ENCODE measurements around the gene TRMT112.

DNA sequence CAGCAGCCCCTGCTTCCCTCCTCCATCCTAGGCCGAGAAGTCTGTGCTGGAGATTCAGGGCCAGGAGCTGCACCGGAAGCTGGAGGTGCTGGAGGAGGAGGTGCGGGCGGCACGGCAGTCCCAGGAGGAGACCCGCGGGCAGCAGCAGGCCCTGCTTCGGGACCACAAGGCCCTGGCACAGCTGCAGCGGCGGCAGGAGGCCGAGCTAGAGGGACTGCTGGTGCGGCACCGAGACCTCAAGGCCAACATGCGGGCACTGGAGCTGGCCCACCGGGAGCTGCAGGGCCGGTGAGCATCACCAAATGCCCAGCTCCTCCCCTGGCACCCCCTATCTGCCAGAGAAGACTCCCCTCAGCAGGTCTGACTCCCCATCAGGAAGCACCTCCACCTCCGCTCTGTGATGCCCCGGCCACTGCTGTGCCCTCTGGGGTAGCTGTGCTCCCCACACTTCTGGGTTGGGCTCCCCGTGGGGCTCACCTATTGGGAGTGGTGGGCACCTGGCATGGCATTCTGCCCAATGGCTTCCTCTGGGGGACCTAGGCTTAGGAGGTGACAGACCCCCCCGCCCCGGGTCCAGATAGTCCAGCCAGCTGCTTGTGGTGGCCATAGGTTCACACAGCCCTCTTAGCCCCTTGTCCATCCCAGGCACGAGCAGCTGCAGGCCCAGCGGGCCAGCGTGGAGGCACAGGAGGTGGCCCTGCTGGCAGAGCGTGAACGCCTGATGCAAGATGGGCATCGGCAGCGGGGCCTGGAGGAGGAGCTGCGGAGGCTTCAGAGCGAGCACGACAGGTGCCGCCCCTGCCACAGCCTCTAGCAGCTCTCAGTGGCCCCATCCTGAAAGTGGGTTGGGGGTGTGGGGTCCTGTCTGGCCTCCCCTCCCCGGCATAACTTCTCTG, 35.0 kb upstream of the TRMT112 start:
- TF ChIP-seq, protein P1, sequence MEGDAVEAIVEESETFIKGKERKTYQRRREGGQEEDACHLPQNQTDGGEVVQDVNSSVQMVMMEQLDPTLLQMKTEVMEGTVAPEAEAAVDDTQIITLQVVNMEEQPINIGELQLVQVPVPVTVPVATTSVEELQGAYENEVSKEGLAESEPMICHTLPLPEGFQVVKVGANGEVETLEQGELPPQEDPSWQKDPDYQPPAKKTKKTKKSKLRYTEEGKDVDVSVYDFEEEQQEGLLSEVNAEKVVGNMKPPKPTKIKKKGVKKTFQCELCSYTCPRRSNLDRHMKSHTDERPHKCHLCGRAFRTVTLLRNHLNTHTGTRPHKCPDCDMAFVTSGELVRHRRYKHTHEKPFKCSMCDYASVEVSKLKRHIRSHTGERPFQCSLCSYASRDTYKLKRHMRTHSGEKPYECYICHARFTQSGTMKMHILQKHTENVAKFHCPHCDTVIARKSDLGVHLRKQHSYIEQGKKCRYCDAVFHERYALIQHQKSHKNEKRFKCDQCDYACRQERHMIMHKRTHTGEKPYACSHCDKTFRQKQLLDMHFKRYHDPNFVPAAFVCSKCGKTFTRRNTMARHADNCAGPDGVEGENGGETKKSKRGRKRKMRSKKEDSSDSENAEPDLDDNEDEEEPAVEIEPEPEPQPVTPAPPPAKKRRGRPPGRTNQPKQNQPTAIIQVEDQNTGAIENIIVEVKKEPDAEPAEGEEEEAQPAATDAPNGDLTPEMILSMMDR (conservative IDR thresholded peaks at IDR 0.05 in 1 of 2, IDR thresholded peaks at IDR 0.05 in 1 of 2; ENCODE audit: extremely low read depth in 1 of 2, insufficient read depth in 1 of 2, low read depth in 1 of 2, low read length in 2 of 2), result no peak
- TF ChIP-seq EZH2 (IDR thresholded peaks at IDR 0.05; ENCODE audit: borderline replicate concordance, low read length), result no peak
